SK-N-SH treated with all-trans-retinoic acid at 6 μM for 48 hours (cell line): ENCODE data around the gene KIAA1671.

Experiments used
- ARNTL ChIP-seq: fragments of 450-650 bp; formaldehyde crosslinking; IDR thresholded peaks from 2 replicates; pipeline ENCODE4 v1.5.0; 2020; ENCODE audit warnings: low read depth, mild to moderate bottlenecking, moderate library complexity, borderline replicate concordance
- CREB5 ChIP-seq: fragments of 250-450 bp; sonication (Bioruptor Pico); IDR thresholded peaks from 2 replicates; pipeline ENCODE4 v1.5.1; 2020; ENCODE audit warnings: low read depth, mild to moderate bottlenecking, moderate library complexity
- GLIS3 ChIP-seq: fragments of 250-450 bp; sonication (Bioruptor Pico); IDR thresholded peaks from 2 replicates; pipeline ENCODE4 v1.5.0; 2020; ENCODE audit warnings: mild to moderate bottlenecking, moderate library complexity
- PATZ1 ChIP-seq: fragments of 250-450 bp; sonication (Bioruptor Pico); IDR thresholded peaks from 2 replicates; pipeline ENCODE4 v1.8.0; 2020; ENCODE audit warnings: mild to moderate bottlenecking, moderate library complexity, borderline replicate concordance
- SNAI2 ChIP-seq: fragments of 250-450 bp; sonication (Bioruptor Pico); IDR thresholded peaks from 2 replicates; pipeline ENCODE4 v1.5.0; 2020; ENCODE audit warnings: mild to moderate bottlenecking, moderate library complexity
- TCF4 ChIP-seq: fragments of 250-450 bp; sonication (Bioruptor Pico); IDR thresholded peaks from 2 replicates; pipeline ENCODE4 v1.8.0; 2021; ENCODE audit warnings: mild to moderate bottlenecking, moderate library complexity, borderline replicate concordance
- TSHZ2 ChIP-seq: fragments of 250-450 bp; sonication (Bioruptor Pico); IDR thresholded peaks from 2 replicates; pipeline ENCODE4 v1.5.0; 2020; ENCODE audit warnings: mild to moderate bottlenecking, moderate library complexity
- ZFP30 ChIP-seq: fragments of 450-650 bp; formaldehyde crosslinking; IDR thresholded peaks from 2 replicates; pipeline ENCODE4 v1.5.0; 2022; ENCODE audit warnings: mild to moderate bottlenecking, moderate library complexity

- TF ChIP-seq TCF4 (CRISPR knock-in tag) = no peak
- no peak for TF ChIP-seq ZFP30
- TF ChIP-seq ARNTL (CRISPR knock-in tag) = no peak
- TF ChIP-seq PATZ1 (CRISPR knock-in tag) = no peak
- TF ChIP-seq TSHZ2 (CRISPR knock-in tag) = no peak
- TF ChIP-seq CREB5 = no peak
- TF ChIP-seq GLIS3 (CRISPR knock-in tag) = no peak
- no peak for TF ChIP-seq SNAI2 (CRISPR knock-in tag)
These were observed 249.2 kb downstream of the KIAA1671 start for GRCh38 chr22:25201557-25202273.
